AG04450 (cell line): ENCODE data around the gene CDH4. TPM values are rescaled to one million over a fixed set of nuclear protein-coding genes. Genes with fewer than 3 reads are reported as not detected.

Source experiments
- CTCF ChIA-PET: fragments of 300-600, 350-600 bp; formaldehyde crosslinking; extraction: SDS; loops from one replicate; lab custom pipeline; 2022; ENCODE audit warnings: antibody characterized with exemption, inconsistent platforms; lab: Charles Lee
- POLR2A ChIA-PET: fragments of 350-600 bp; formaldehyde crosslinking; extraction: SDS; loops from one replicate; lab custom pipeline; 2021; ENCODE audit warnings: antibody characterized with exemption, inconsistent platforms; lab: Yijun Ruan, JAX
- DNase-seq: peaks from one replicate; pipeline ENCODE4 v3.0.0-alpha.2; 2011; ENCODE audit warnings: low read depth, low spot score
- H3K27ac ChIP-seq: one replicate; pipeline ENCODE4 v1.5.1; 2012; ENCODE audit warnings: low read depth, low read length, control low read depth
- H3K27me3 ChIP-seq: one replicate; pipeline ENCODE4 v1.6.0; 2012; ENCODE audit warnings: low read length; ENCODE audit not compliant: control insufficient read depth, insufficient read depth
- H3K4me3 ChIP-seq: 2 replicates; pipeline ENCODE4 v1.5.1; 2011; ENCODE audit warnings: mild to moderate bottlenecking, low read depth, low read length, control low read depth
- H3K9me3 ChIP-seq: 2 replicates; pipeline ENCODE4 v1.5.1; 2012; ENCODE audit warnings: low read length; ENCODE audit not compliant: control insufficient read depth, insufficient read depth
- polyA plus RNA-seq: library from polyadenylated mRNA; depleted of rRNA; stranded (reverse); fragments of >200 nt; gene quantifications from 2 replicates; pipeline ENCODE4 v1.2.3, GENCODE V29; 2011
- TF ChIP-seq, protein P1 (sequence below): IDR thresholded peaks from 2 replicates; pipeline ENCODE4 v1.5.1; 2011; ENCODE audit warnings: low read depth, low read length, control low read depth, inconsistent platforms

CDH4 gene
- polyA plus RNA-seq, 1 experiment = 1.6 TPM

DNA sequence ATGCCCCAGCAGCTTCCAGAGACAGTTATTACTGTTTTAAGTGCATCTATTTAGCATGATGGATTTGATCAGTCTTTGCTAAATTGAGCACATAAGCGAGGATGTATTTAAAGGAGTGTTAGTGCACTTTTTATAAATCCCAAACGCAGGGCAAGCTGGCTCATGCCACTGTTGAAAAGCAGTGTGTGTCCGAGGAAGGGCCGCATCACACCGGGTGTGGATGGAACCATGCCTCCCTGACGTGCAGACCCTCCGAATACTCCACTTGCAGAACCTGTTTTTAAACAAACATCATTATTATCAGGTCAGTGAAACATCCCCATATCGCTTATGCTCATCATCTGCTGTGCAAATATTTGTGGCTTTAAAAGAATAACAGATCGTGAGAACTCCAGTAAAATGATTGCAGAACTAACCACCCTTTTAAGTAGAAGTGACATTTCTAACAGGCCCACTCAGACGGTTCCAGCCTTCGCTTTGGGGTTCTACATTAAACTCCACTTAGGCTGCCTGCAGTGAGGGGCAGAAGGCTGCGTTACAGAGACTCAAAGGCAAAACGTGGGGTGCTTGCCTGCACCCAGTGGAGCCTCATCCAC, 190.1 kb downstream of the CDH4 start:
- no peak for DNase-seq
- ChIA-PET CTCF (no interaction called here), POLR2A (no interaction called here)
- Histone ChIP-seq H3K9me3 (no peaks in the 10 kb centered on the region), H3K27ac (no peak overlapping the region), H3K27me3 (no peaks in the 10 kb centered on the region), H3K4me3 (no peak overlapping the region)
- TF ChIP-seq, protein P1, sequence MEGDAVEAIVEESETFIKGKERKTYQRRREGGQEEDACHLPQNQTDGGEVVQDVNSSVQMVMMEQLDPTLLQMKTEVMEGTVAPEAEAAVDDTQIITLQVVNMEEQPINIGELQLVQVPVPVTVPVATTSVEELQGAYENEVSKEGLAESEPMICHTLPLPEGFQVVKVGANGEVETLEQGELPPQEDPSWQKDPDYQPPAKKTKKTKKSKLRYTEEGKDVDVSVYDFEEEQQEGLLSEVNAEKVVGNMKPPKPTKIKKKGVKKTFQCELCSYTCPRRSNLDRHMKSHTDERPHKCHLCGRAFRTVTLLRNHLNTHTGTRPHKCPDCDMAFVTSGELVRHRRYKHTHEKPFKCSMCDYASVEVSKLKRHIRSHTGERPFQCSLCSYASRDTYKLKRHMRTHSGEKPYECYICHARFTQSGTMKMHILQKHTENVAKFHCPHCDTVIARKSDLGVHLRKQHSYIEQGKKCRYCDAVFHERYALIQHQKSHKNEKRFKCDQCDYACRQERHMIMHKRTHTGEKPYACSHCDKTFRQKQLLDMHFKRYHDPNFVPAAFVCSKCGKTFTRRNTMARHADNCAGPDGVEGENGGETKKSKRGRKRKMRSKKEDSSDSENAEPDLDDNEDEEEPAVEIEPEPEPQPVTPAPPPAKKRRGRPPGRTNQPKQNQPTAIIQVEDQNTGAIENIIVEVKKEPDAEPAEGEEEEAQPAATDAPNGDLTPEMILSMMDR = no peak

- TF ChIP-seq, protein P1 = no peak
- Histone ChIP-seq H3K27me3 (no peaks in the 10 kb centered on the region), H3K4me3 (no peak overlapping the region), H3K27ac (no peak overlapping the region), H3K9me3 (no peaks in the 10 kb centered on the region)
- CTCF ChIA-PET = no interaction called here
- POLR2A ChIA-PET = no interaction called here
- DNase-seq = no peak
Measured at GRCh38 chr20:61442718-61443117, 190.7 kb downstream of the CDH4 start.

GRCh38 chr20:61443443-61444126, 191.5 kb downstream of the CDH4 start:
- Histone ChIP-seq H3K27me3 (no peaks in the 10 kb centered on the region), H3K27ac (no peak overlapping the region), H3K4me3 (no peak overlapping the region), H3K9me3 (no peaks in the 10 kb centered on the region)
- TF ChIP-seq, protein P1 = no peak
- no peak for DNase-seq
- ChIA-PET CTCF (no interaction called here), POLR2A (no interaction called here)

DNA sequence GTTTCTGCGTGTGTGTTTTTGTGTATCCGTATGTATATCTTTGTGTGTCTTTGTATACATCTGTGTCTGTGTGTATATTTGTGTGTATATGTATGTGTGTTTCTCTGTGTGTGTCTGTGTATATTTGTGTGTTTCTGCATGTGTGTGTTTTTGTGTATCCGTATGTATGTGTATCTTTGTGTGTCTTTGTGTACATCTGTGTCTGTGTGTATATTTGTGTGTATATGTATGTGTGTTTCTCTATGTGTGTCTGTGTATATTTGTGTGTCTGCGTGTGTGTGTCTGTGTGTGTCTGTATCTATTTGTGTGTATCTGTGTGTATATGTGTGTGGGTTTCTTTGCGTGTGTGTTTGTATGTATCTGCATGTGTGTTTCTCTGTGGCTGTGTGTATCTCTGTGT, 192.6 kb downstream of the CDH4 start:
- Histone ChIP-seq H3K27me3 (no peaks in the 10 kb centered on the region), H3K4me3 (no peak overlapping the region), H3K9me3 (no peaks in the 10 kb centered on the region), H3K27ac (no peak overlapping the region)
- ChIA-PET CTCF (no interaction called here), POLR2A (no interaction called here)
- DNase-seq = no peak
- TF ChIP-seq, protein P1 = no peak

DNA sequence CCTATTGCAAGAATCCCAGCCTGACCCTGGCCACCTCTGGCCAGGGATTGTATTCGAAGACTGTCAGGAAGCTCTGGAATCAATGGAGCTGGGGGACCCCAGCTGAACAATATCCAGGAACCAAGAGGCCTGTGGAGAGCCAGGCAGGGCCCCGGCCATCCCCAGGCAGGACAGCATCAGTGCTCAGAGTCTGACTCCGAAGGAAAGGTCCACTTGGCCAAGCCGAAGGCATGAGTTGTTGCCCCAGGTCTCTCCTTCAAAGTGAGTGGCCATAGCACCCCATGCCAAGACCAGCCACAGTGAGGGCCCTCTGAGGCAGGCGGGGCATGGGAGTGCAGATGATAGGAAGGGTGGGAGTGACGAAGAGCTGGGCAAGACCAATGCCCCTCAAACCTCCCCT, 193.1 kb downstream of the CDH4 start:
- Histone ChIP-seq H3K27me3 (no peaks in the 10 kb centered on the region), H3K9me3 (no peaks in the 10 kb centered on the region), H3K4me3 (no peak overlapping the region), H3K27ac (no peak overlapping the region)
- no peak for DNase-seq
- ChIA-PET POLR2A (no interaction called here), CTCF (no interaction called here)
- TF ChIP-seq, protein P1 = no peak
